Inflammatory macrophage treated with lipopolysaccharide for 4 hours (primary cell): ENCODE data around the gene SYCP2L.
"Not testable (repeated sequence)": the region's sequence is repeated elsewhere in the genome, so short reads cannot be mapped to it uniquely, and the experiment has no call there.

Experiments used
- DNase-seq: peaks from one replicate; pipeline ENCODE4 v3.0.0-alpha.2; 2020

SYCP2L gene

DNA sequence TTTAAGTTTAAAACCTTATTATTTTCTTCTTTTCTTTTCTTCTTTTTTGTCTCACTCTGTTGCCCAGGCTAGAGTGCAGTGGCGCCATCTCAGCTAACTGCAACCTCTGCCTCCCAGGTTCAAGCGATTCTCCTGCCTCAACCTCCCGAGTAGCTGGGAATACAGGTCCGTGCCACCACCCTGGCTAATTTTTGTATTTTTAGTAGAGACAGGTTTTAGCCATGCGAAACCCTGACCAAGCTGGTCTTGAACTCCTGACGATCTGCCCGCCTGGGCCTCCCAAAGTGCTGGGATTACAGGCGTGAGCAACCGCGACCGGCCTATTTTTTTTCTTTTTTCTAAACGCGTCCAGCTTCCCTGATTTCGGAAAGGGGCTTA, 4.6 kb upstream of the SYCP2L start:
- not testable (repeated sequence) for DNase-seq

DNA sequence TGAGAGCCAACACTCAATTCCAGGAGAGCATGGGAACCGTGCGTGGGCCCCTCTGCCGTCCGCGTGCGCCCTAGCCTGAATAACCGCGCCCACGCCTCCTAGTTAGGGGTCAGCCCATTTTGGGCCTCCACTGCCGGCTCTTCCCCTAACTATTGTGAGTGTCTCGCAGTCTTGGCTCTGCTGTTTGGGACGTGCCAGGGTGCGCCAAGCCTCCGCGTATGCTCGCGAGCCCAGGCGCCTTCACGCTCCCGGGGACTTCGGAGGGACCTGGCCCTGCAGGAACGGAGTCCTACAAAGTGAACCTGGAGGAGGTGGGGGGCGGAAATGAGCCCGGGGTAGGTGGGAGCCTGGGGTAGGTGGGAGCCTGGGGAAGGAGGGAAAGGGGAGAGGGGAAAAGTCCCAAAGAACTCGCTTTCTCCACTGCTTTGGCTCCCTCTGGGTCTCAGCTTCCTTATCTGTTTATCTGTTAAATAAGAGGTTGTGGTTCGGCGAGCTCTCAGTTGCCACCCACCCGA, 4.1 kb upstream of the SYCP2L start:
- peak; percentile 8 for DNase-seq

DNA sequence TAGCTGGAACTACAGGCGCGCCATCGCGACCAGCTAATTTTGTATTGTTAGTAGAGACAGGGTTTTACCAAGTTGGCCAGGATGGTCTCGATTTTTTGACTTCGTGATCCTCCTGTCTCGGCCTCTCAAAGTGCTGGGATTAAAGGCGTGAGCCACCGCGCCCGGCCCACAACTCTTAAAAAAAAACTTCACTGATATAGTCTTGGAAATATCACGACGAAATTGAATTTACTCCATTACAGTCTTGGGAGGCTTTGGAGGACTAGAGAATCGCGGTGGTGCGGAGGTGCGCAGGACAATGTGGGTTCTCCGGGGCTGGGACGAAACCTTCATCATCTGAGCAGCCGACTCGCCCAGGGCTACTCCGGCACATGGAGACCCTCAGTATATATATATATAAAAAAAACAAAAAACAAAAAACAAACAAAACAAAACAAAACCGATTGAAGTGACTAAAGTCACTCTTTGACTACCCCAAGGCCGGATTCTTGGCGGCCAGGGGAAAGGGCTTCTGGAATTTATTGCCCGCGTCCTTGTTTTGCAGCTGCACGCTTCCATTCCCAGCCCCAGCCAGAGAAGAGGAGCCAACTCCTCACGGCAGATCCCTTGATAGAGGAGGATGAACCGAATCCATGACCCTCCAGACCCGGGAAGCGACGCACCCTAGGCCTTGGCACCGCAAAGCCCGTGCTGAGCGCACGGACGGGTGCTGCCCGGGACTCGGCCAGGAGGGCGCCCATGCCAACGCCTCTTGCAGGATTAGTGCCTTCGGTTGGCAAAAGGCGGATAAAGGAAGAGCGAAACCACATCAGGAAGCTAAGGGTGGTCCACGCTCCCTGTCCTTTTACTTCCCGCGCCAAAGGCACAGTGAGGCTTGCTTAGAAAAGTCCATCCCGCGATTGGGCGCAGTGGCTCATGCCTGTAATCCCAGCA, 3.3 kb upstream of the SYCP2L start:
- no peak for DNase-seq

DNA sequence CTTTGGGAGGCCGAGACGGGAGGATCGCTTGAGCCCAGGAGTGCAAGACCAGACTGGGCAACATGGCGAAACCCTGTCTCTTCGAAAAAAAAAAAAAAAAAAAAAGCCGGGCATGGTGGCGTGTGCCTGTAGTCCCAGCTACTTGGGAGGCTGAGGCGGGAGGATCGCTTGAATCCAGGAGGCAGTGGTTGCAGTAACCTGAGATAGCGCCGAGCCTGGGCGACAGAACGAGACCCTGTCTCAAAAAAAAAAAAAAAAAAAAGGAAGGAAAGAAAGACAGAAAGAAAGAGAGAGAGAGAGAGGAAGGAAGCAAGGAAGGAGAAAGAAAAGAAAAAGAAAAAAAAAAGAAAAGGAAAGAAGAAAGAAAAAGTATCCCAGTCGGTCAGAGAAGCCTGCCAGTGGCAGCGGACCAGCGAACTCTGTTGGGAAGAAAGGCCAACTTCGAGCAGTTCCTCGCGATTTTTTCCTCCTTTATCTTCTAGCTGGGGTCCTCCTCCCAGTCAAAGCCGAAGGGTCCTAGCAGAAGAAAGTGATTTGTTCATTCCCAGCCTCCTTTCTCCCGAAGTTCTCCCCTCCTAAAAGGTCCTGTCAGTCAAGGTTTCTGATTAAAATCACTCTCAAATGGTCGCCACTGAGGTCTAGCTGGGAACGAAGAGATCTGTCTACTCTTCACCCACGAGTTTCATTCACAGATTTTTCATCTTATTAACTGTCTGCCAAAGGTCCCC, 2.4 kb upstream of the SYCP2L start:
- no peak for DNase-seq

DNA sequence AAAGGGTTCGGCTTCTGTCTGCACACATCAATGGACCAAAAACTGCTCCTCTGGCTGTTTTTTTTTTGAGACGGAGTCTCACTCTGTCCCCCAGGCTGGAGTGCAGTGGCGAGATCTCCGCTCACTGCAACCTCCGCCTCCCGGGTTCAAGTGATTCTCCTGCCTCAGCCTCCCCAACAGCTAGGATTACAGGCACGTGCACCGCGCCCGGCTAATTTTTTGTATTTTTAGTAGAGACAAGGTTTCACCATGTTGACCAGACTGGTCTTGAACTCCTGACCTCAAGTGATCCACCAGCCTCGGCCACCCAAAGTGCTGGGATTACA, 524 bp upstream of the SYCP2L start:
- not testable (repeated sequence) for DNase-seq

DNA sequence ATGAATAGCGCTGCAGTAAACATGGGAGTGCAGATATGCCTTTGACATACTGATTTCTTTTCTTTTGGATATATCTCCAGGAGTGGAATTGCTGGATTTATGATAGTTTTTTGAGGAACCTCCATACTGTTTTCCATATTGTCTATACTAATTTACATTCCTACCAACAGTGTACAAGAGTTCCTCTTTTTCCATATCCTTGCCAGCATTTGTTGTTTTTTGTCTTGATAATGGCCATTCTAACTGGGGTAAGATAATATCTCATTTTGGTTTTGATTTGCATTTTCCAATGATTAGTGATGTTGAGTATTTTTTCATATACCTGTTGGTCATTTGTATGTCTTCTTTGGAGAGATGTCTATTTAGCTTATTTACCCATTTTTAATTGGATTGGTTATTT, 3.3 kb downstream of the SYCP2L start:
- no peak for DNase-seq

DNA sequence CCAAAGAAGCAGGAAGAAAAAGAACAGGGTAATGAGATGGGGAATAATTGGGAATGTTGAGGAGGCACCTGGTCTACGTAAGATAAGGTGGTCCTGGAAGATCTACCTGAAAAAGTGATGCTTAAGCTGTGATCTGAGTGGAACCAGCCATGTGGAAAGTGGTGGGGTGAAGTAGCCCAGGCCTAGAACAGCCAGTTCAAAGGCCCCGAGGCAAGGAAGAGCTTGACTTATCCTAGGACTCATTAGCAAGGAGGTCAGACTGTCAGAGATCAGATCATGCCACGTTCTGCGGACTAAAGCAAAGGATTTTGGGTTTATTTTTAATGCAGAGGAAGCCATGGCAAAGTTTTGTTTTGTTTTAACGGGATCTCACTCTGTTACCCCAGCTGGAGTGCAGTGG, 5.1 kb downstream of the SYCP2L start:
- no peak for DNase-seq

DNA sequence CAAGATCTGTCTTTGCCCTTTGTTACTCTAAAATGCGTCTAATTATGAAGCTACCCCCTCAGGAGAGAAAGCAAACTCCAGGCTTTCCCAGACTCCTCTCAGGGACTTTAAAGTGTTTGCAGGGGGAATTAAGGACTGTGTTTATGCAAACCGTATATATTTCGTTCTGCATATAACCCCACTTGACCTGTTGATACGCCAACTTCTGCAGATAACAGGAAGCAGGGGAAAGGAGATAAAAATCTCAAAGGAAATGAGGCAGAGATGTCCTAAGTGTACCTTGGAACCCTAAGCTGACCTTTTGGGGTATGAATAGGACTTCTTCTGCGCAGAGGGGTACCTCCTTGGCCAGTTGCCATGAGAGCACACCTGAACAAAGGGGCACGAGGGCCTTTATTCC, 8.1 kb downstream of the SYCP2L start:
- DNase-seq, result no peak

DNA sequence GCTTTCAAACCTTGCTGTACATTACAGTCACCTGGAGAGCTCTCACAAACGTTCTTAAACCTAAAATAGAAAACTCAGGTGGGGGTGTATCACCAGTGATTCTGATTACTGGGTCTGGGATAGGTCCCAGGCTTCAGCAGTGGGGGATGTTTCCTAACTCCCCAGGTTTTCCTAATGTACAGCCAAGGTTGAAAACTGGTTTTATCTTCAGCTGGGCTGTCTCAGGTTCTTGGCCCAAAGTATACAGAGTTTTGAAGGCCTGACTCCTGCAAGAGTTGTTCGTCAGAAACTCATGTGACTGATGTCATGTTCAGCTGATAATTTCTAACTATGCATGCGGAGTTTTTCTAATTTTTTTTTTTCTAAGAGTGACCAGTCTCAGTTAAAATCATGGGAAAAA, 9.8 kb downstream of the SYCP2L start:
- DNase-seq, result no peak

DNA sequence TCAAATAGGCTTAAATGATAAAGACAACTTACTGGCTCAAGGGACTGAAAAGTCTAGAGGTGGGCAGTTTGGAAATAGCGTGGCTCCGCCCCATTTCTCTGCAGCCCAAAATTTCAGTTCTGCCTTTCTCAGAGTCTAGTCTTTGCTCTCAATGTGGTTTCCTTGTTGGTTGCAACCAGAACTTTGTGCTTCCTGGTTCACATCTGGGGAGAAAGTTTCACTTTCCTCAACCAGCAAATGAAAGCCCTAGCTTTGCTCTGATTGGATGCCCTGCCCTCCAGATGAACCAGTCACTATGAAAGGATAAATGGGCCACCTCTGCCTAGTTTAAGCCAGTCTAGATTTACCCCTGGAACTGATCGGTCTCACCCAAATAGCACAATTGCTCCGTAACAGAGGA, 14.9 kb downstream of the SYCP2L start:
- peak; percentile 88 for DNase-seq

DNA sequence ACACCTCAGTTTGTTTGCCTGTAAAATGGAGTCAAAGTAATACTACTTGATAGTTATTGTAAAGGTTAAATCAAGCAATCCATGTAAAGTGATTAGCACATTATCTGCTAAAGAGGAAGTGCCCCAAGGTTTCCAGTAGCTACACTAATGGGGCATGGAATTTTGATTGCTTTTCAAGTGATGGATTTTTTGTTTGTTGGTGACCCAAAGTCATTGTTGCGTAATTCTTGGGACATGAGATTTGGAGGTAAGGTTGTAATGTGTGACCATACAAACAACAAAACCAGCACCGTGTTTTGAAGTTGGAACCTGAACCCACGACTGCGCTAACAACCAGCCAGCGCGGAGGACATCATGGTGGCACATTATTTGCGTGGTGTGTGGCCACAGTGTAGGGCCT, 17.2 kb downstream of the SYCP2L start:
- DNase-seq, result no peak

DNA sequence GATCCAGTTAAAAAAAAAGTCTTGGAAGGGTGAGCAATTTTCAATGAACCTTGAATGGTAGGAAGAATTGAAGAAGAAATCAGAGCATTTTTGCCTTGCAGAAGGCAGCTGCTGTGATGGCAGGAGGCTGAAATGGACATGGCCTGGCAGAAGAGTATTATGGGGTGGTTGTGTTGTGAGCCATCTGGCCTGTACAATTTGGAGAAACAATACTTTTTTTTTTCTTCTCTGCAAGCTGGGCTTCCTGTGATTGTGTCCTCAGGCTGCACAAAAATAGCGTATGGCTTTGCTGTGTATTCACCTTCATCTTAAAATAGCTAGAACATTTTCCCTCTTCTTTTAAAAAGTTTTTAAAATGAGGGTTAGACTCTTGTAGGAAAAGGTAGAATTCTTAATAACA, 21.4 kb downstream of the SYCP2L start:
- DNase-seq, result no peak

DNA sequence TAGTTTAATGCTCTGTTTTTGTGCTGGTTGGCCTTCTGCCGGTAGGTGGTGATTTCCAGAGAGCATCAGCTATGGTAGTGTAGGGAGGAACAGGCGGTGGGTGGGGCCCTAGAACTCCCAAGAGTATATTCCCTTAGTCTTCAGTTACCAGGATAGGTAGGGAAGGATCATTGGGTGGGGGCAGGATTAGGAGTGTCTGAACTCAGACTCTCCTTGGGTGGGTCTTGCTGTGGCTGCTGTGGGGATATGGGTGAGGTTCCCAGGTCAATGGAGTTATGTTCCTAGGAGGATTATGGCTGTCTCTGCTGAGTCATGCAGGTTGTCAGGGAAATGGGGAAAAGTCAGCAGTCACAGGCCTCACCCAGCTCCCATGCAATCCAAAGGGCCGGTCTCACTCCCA, 32.7 kb downstream of the SYCP2L start:
- not testable (repeated sequence) for DNase-seq

DNA sequence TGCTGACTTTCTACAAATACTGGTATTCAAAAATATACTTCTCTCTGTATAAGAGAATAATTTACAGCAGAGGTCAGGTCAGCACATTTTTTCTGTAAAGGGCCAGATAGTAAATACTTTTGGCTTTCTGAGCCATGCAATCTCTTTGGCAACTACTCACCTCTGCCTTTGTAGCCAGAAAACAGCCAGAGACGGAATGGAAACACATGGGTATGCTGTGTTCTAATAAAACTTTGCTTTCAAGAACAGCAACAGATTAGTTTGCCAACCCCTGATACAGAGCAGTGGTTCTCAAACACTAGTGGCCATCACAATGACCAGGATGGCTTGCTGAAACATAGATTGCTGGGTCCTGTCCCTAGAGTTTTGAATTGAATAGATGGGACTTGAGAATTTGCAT, 46.3 kb downstream of the SYCP2L start:
- no peak for DNase-seq

DNA sequence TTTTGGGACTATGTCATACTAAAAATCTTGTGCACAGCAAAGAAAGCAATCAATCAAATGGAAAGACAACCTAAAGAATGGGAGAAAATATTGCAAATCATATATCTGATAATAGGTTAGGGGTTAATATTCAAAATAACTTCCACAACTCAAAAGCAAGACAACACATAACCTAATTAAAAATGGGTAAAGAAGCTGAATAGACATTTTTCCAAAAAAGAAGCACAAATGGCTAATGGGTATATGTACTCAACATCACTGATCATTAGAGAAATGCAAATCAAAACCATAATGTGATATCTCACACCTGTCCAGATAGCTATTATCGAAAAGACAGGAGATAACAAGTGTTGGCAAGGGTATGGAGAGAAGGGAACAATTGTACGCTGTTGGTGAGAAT, 53.0 kb downstream of the SYCP2L start:
- DNase-seq, result no peak

DNA sequence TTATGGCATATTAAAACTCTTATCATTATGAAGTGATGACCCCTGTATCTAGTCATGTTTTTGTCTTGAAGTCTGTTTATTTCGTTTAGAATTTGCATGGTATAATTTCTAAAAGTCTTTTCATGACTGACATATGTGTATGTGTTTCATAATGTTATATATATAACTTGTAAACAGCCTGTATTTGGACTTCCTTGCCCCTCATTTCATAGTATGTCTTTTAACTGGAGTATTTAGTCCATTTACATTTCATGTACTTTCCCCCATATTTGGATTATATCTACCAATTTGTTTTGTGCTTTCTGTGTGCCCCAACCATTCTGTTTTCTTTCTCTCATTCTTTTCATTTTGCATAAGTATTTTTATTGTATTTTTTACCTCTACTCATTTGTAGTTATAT, 59.0 kb downstream of the SYCP2L start:
- no peak for DNase-seq

DNA sequence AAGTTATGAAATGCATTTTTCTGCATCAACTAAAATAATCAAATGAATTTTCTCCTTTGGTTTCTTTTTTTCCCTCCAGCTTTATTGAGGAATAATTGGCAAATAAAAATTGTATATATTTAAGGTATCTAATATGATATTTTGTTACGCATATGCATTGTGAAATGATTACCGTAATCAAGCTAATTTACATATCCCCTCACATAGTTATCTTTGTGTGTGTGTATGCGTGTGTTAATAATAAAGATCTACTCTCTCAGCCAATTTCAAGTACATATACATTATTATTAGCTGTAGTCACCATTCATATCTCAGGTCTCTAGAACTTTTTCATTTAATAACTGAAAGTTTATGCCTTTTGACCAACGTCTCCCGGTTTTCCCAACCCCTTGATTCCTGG, 61.1 kb downstream of the SYCP2L start:
- DNase-seq, result no peak

DNA sequence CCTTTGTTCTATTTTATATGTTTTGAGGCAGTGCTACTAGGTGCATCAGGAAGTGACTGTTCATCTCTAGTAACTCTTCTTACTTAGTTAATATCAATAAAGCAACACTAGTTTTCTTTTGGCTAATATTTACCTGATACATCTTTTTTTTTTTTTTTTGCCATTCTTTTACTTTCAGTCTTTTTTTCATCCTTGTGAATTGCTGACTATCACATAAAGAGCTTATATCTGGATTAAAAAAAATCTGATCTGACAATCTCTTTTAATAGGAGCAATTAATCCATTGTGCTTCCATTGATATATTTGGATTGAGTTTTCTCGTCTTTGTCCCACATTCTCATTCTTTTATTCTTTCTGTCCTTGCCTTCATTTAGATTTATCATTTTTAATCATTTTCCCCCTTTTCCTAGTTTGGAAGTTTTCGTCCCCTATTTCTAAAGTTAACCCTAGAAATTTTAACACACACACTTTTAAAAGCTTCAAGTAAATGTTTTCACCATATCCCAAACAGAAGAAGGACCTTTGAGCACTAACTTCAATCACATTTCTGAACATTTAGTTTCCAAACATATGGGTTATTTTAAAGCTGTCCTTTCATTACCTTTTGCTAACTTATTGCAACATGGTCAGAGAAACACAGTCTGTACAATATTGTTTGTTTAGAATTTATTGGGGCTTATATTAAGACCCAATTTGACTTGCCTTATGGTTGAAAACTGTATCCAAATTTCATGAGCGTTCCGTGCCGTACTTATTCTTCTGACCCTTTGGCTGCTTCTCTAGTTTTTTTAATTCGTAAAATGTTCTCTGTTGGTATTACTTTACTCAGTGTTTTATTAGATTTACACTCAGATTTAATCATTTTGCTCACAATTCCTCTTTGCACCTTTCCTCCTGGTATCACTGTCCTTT, 63.0 kb downstream of the SYCP2L start:
- DNase-seq, result no peak

DNA sequence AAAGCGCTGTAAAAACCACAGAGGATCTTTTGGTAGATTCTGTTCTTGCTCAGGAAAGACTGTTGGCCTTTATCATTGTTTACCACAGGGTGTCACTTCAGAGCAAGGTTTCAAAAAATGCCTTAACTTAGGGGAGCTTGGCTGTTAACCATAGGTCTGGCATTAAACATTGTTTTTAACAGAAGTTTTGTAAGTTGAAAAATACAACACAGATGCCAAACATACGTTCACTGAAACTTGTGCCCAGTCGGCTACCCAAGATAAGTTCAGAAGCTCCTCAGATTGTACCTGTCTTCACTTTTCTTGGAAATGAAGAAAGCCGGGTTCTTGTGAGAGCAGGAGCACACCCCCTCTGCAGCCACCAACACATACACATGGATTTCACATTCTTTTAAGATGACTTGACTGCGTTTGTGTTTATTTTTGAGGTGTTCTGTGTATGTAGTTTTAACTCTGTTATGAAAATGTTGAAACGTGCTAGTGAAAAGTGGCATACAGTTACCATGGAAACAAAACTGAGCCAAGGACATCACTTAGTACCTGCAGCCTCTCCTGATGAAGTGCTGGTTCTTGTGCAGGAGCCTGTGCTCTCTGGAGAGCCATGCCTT, 64.9 kb downstream of the SYCP2L start:
- DNase-seq, result peak; percentile 22

DNA sequence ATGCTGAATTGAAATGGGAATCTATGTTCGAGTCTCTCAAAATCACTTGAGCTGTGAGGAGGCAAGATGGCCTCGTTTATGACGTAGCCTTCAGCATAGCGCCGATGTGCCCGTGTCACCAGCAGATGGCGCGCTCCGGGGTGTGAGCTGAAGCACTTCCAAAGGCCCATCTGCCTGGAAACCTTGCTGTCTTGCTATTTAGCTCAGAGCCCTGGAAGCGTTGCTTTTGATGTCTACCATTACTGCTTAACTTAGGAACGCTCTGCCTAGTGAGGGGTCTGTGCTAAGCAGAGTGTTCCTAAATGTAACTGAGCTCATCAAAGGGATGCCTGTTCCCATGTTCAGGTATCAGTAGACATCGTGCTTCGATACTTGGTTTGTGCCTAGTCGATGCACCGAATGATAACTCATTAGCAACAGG, 67.7 kb downstream of the SYCP2L start:
- peak; percentile 65 for DNase-seq

DNA sequence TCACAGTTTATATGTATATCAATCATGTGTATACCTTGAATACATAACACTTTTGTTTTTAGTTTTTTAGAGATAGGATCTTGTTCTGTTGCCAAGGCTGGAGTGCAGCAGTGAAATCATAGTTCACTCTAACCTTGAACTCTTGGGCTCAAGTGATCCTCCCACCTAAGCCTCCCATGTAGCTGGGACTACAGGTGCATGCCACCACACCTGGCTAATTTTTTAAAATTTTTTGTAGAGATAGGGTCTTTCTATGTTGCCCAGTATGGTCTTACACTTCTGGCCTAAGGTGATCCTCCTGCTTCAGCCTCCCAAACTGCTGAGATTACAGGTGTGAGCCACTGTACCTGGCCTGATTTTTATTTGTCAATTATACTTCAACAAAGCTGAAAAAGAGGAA, 69.9 kb downstream of the SYCP2L start:
- no peak for DNase-seq

DNA sequence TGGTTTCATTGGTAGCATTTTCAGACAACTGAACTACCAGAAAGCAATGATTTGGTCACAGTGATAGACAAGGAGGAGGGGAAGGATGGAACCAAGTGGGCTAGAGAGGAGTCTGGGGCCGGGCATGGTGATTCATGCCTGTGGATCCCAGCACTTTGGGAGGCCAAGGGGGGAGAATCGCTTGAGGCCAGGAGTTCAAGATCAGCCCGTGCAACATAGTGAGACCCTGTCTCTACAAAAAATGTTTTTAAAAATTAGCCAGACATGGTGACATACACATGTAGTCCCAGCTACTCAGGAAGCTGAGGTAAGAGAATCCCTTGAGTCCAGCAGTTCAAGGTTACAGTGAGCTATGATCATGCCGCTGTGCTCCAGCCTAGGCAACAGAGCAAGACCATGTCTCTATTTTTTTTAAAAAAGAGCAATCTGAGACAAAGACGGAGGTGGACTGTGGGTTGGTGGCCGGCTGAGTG, 70.6 kb downstream of the SYCP2L start:
- no peak for DNase-seq

DNA sequence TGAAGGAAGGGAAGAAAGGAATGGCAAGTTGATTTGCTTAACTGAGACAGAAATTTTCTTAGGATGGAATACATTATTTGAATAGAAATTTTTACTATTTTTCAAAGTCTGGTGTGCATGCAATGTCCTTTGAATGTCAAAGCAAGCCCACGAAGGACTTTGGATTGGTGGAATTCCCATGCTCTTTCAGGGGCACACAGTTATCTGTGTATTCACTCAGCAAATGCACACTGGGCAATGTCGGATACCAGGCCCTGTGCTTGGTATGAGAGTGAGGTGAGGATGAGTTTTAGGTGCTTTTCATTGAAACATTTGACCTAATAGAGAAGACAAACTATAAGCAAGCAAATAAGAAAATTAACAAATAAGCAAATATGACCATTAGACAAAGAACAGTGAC, 73.3 kb downstream of the SYCP2L start:
- no peak for DNase-seq
